PC-9 (cell line): ENCODE results near the gene TSPAN8. TPM values are rescaled to one million over a fixed set of nuclear protein-coding genes. Genes with fewer than 3 reads are reported as not detected.

Experiments
- BruUV-seq: library from RNA; stranded (reverse); fragments of 400-500 nt; replicated peaks from 2 replicates; lab custom pipeline; 2021; lab: Mats Ljungman, UMichigan
- CTCF ChIA-PET: fragments of 300-600 bp; sonication (Branson Sonifier 250); formaldehyde crosslinking; loops from one replicate; lab custom pipeline; 2022; ENCODE audit warnings: antibody characterized with exemption; lab: Charles Lee
- POLR2A ChIA-PET: fragments of 300-600 bp; sonication (Branson Sonifier 250); formaldehyde crosslinking; loops from one replicate; lab custom pipeline; 2022; ENCODE audit warnings: antibody characterized with exemption; ENCODE audit not compliant: unreplicated experiment; lab: Charles Lee
- DNase-seq, 2 experiments: peaks; one replicate each; pipeline versions ENCODE4 v3.0.0 to v3.0.0-alpha.2; 2015 to 2022; ENCODE audit warnings: mixed read lengths in 1 of 2
- H2AFZ ChIP-seq: fragments of 200-600 bp; sonication (generic); 2 replicates; pipeline ENCODE4 v1.8.1; 2017; ENCODE audit warnings: antibody characterized with exemption
- H3F3A ChIP-seq: fragments of 200-600 bp; sonication (generic); 2 replicates; pipeline ENCODE4 v1.8.1; 2017; ENCODE audit warnings: antibody characterized with exemption, mild to moderate bottlenecking, low read depth; ENCODE audit not compliant: insufficient read depth
- H3K27ac ChIP-seq: fragments of 200-600 bp; sonication (generic); 2 replicates; pipeline ENCODE4 v1.6.1; 2016; ENCODE audit warnings: mixed run types
- H3K27me3 ChIP-seq: fragments of 200-600 bp; sonication (generic); 2 replicates; pipeline ENCODE4 v1.6.1; 2016; ENCODE audit warnings: low read depth, mixed run types; ENCODE audit not compliant: insufficient read depth
- H3K36me3 ChIP-seq: fragments of 200-600 bp; sonication (generic); 2 replicates; pipeline ENCODE4 v1.6.1; 2016; ENCODE audit warnings: low read depth, mixed run types
- H3K4me1 ChIP-seq: fragments of 200-600 bp; sonication (generic); replicated peaks from 2 replicates; pipeline ENCODE4 v1.6.1; 2016; ENCODE audit warnings: mixed run types; ENCODE audit not compliant: insufficient read depth
- H3K4me2 ChIP-seq: fragments of 200-600 bp; sonication (generic); 2 replicates; pipeline ENCODE4 v1.6.1; 2017; ENCODE audit warnings: mixed run types
- H3K4me3 ChIP-seq: fragments of 200-600 bp; sonication (generic); 2 replicates; pipeline ENCODE4 v1.6.1; 2016; ENCODE audit warnings: mixed run types
- H3K79me2 ChIP-seq: fragments of 200-600 bp; sonication (generic); 2 replicates; pipeline ENCODE4 v1.6.1; 2017; ENCODE audit warnings: low read depth, mixed run types
- H3K9me2 ChIP-seq: fragments of 200-600 bp; sonication (generic); 2 replicates; pipeline ENCODE4 v1.8.1; 2017; ENCODE audit warnings: mild to moderate bottlenecking; ENCODE audit not compliant: insufficient read depth
- H3K9me3 ChIP-seq: fragments of 200-600 bp; sonication (generic); 2 replicates; pipeline ENCODE4 v1.8.1; 2016; ENCODE audit warnings: low read depth; ENCODE audit not compliant: insufficient read depth
- H4K20me1 ChIP-seq: fragments of 200-600 bp; sonication (generic); 2 replicates; pipeline ENCODE4 v1.8.1; 2017; ENCODE audit not compliant: insufficient read depth
- EZH2 ChIP-seq: fragments of 200-600 bp; sonication (generic); IDR thresholded peaks from 2 replicates; pipeline ENCODE4 v1.8.0; 2017; ENCODE audit warnings: antibody characterized with exemption, low read depth
- intact Hi-C: fragments of 100-400 bp; cut with micrococcal nuclease; formaldehyde crosslinking; loops from one replicate; pipeline ENCODE4 v1.10.0; 2022; ENCODE audit not compliant: unreplicated experiment
- total RNA-seq: library from RNA; stranded (reverse); gene quantifications from 2 replicates; pipeline ENCODE4 v1.2.3, GENCODE V29; 2021
- TF ChIP-seq, protein P1 (sequence below): fragments of 200-600 bp; sonication (generic); conservative IDR thresholded peaks from 2 replicates; pipeline ENCODE4 v1.6.1; 2017; ENCODE audit warnings: mixed run types, antibody characterized with exemption, mild to moderate bottlenecking, moderate library complexity

Gene TSPAN8
- total RNA-seq, 1 experiment from 2014 or later: 1.9 TPM

GRCh38 chr12:71142016-71142415 lies 15.8 kb downstream of the TSPAN8 start:
- no peak overlapping the region for H3K4me2 ChIP-seq
- H3K27ac ChIP-seq: no peak overlapping the region
- H3K27me3 ChIP-seq: no peaks in the 10 kb centered on the region
- H3K36me3 ChIP-seq: no peaks in the 10 kb centered on the region
- H3K9me2 ChIP-seq: no peaks in the 10 kb centered on the region
- intact Hi-C loops: no loop called here
- H3K9me3 ChIP-seq: no peaks in the 10 kb centered on the region
- no peaks in the 10 kb centered on the region for H3K79me2 ChIP-seq
- no TSS peak for BruUV-seq
- TF ChIP-seq EZH2: no peak
- TF ChIP-seq, protein P1, sequence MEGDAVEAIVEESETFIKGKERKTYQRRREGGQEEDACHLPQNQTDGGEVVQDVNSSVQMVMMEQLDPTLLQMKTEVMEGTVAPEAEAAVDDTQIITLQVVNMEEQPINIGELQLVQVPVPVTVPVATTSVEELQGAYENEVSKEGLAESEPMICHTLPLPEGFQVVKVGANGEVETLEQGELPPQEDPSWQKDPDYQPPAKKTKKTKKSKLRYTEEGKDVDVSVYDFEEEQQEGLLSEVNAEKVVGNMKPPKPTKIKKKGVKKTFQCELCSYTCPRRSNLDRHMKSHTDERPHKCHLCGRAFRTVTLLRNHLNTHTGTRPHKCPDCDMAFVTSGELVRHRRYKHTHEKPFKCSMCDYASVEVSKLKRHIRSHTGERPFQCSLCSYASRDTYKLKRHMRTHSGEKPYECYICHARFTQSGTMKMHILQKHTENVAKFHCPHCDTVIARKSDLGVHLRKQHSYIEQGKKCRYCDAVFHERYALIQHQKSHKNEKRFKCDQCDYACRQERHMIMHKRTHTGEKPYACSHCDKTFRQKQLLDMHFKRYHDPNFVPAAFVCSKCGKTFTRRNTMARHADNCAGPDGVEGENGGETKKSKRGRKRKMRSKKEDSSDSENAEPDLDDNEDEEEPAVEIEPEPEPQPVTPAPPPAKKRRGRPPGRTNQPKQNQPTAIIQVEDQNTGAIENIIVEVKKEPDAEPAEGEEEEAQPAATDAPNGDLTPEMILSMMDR: no peak
- no peak overlapping the region for H3K4me3 ChIP-seq
- CTCF ChIA-PET: no interaction called here
- H3F3A ChIP-seq: no peaks in the 10 kb centered on the region
- no peaks in the 10 kb centered on the region for H3K4me1 ChIP-seq
- no peak for DNase-seq
- POLR2A ChIA-PET: no interaction called here
- no peaks in the 10 kb centered on the region for H4K20me1 ChIP-seq
- H2AFZ ChIP-seq: no peak overlapping the region

GRCh38 chr12:71141378-71141926 lies 16.3 kb downstream of the TSPAN8 start:
- Histone ChIP-seq H4K20me1 (no peaks in the 10 kb centered on the region), H3K36me3 (no peaks in the 10 kb centered on the region), H3F3A (no peaks in the 10 kb centered on the region), H3K4me1 (no peaks in the 10 kb centered on the region), H3K79me2 (no peaks in the 10 kb centered on the region), H3K27ac (no peak overlapping the region), H3K27me3 (no peaks in the 10 kb centered on the region), H2AFZ (no peak overlapping the region), H3K9me2 (no peaks in the 10 kb centered on the region), H3K9me3 (no peaks in the 10 kb centered on the region), H3K4me3 (no peak overlapping the region), H3K4me2 (no peak overlapping the region)
- BruUV-seq: no TSS peak
- intact Hi-C loops: no loop called here
- TF ChIP-seq, protein P1: no peak
- no peak for TF ChIP-seq EZH2
- ChIA-PET POLR2A (no interaction called here), CTCF (no interaction called here)
- DNase-seq: no peak

GRCh38 chr12:71139153-71139735 lies 18.6 kb downstream of the TSPAN8 start:
- intact Hi-C loops: no loop called here
- Histone ChIP-seq H3K36me3 (no peaks in the 10 kb centered on the region), H4K20me1 (no peaks in the 10 kb centered on the region), H3K27me3 (no peaks in the 10 kb centered on the region), H3K27ac (no peak overlapping the region), H3K79me2 (no peaks in the 10 kb centered on the region), H3K4me3 (no peak overlapping the region), H3K4me2 (no peak overlapping the region), H3F3A (no peaks in the 10 kb centered on the region), H2AFZ (no peak overlapping the region), H3K4me1 (no peaks in the 10 kb centered on the region), H3K9me3 (no peaks in the 10 kb centered on the region), H3K9me2 (no peaks in the 10 kb centered on the region)
- no peak for DNase-seq
- POLR2A ChIA-PET: no interaction called here
- TF ChIP-seq, protein P1: no peak
- no TSS peak for BruUV-seq
- CTCF ChIA-PET: no interaction called here
